ENCODE data around the gene SDR42E1.

- TF ChIP-seq POLR2A (IDR thresholded peaks at IDR 0.05) (no peak), CTCF (IDR thresholded peaks at IDR 0.05) (no peak)
Measured at GRCh38 chr16:81987706-81988105, 23.6 kb downstream of the SDR42E1 start.

All from tibial nerve (tissue), 3 donors.